ELF-1 (cell line): ENCODE data around the gene NUP43.
A peak's percentile ranks its signal among the peaks of the same experiment; 100 is the strongest.
"Not testable (repeated sequence)": the region's sequence is repeated elsewhere in the genome, so short reads cannot be mapped to it uniquely, and the experiment has no call there.

ENCODE experiments used
- DNase-seq: peaks from one replicate; pipeline ENCODE4 v3.0.0-alpha.2; 2016; ENCODE audit warnings: low read depth, low spot score

NUP43 gene, protein sequence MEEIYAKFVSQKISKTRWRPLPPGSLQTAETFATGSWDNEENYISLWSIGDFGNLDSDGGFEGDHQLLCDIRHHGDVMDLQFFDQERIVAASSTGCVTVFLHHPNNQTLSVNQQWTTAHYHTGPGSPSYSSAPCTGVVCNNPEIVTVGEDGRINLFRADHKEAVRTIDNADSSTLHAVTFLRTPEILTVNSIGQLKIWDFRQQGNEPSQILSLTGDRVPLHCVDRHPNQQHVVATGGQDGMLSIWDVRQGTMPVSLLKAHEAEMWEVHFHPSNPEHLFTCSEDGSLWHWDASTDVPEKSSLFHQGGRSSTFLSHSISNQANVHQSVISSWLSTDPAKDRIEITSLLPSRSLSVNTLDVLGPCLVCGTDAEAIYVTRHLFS

DNA sequence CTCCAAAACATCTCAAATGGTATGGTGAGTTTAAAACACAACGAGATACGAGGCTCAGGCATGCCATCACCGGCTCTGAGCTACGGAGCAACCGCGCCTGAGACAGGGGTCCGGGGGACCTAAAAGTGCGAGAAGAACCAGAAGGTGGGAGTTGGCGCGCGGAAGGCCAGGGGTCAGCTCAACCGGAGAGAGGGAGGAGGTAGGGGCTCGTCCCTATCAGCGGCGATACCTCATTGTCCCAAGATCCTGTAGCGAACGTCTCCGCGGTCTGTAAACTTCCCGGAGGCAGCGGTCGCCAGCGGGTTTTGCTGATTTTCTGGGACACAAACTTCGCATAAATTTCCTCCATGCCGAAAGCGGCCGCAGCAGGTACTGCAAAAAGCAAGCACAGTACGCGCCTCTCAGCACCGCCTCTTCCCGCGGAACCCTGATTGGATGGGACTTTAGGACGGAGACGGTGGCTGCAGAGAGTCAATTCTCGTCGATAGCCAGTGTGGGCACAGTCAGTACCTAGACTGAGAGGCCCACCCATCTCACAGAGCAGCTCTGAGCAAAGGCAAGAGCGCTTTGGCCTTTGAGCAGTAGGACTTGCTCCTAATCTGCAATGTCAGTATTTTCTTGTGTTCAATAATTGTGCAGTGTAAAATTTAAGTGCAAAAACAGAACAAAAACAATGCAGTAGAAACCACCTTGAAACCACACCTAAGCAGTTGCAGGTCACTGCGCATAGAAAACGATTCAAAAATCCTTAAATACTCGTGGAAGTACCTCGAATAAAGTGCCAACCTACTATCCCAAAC lies at the start of gene NUP43:
NUP43 (minus strand) TSS at position 383 of the 800 bp plus-strand sequence; CDS start at position 349, 34 bp downstream.
- DNase-seq: peak; percentile 95

DNA sequence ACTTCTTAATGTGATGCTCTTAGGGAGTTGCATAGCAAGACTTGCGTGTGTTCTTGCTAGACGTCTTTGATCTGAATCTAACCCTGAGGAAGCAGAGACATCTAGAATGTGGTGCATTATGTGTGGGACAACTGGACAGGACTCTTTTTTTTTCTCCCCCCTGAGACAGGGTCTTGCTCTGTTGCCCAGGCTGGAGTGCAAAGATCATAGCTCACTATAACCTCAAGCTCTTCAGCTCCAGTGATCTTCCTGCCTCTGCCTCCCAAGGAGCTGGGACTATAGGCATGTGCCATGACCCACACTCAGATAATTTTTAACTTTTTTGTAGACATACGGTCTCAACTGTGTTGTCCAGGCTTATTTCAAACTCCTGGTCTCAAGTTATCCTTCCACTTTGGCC lies 37.2 kb upstream of the NUP43 start:
- no peak for DNase-seq

DNA sequence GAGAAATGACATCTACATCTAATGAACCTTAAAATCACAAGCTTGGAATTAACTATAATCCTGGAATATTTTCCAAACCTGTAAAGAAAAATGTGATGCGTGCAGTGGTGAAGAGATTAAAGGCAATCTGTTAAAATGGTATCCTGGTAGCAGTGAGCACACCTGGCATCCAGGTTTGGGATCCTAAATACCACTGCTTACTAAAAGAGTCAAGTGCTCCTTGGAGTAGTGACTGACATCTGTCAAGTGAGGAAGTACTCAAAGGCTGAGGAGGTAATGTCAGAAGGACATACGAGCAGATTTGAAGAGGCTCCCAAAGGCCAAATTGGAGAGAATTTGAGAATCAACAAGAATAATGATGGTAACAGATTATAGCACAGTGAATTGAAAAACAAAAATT lies 36.0 kb upstream of the NUP43 start:
- no peak for DNase-seq

DNA sequence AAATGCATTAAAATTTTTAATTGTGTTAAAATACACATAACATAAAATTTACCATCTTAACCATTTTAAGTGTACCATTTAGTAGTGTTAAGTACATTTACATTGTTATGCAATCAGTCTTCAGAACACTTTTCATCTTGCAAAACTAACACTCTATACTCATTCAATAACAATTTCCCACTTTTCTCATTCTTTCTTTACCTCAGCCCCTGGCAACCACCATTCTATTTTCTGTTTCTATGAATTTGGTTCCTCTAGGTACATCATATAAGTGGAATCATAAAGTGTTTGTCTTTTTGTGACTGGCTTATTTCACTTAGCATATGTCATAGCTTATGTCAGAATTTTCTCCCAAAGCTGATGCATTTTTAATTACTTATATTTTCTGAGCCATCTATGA lies 35.4 kb upstream of the NUP43 start:
- no peak for DNase-seq

DNA sequence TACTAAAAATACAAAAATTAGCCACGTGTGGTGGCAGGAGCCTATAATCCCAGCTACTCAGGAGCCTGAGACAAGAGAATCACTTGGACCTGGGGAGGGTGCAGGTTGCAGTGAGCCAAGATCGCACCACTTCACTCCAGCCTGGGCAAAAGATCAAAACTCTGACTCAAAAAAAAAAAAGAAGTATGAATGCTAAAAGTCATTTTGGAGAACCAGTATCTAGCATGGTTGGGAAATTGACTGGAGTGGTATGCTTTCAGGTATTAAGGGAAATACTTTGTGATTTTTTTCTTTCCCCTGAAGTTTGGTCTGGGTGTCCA lies 33.3 kb upstream of the NUP43 start:
- no peak for DNase-seq

DNA sequence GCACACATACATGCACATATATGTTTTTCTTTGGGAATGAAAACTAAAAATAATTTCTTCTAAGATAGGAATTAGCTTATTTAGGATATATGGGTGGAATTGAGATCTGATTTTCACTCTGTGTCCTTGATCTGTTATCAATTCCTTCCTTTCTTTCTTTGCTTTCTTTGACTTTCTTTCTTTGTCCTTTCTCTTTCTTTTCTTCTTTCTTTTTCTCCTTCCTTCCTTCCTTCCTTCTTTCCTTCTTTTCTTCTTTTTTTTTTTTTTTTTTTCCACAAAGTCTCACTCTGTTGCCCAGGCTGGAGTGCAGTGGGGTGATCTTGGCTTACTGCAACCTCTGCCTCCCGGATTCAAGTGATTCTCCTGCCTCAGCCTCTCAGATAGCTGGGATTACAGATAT lies 31.3 kb upstream of the NUP43 start:
- no peak for DNase-seq

DNA sequence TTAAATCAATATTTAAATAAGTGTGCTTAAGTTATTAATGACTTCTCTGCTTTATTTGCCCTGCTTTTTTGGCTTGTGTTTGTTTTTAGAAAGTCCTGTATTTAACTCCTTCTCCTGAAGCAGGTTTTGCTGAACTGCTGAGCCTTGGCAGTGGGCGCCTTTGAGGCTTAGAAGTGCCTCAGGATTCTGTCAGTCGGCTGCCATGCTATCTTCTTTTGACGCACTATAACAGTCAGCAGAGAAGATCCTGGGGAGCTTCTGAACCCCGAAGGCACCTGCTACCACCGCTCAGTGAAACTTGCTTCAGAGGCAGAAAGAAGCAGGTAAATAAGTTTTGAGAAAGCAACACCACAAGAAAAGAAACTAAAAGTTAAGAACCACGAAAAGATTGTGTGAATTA lies 25.6 kb upstream of the NUP43 start:
- DNase-seq: no peak

DNA sequence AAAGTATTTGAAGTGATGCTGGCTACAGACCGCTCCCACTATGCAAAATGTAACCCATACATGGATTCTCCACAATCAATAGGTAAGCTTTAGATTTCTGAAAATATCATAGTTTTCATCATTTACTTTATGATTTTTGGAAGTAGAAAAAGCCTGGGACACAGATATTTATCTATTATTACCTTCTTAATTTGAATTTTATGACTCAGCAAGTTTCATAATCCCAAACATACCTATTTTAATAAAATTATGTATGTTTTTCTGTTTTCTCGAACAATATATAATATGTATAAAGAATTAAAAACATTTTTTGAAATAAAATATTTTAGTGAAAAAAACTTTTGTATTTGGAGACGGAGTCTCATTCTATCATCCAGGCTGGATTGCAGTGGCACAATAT lies 24.9 kb upstream of the NUP43 start:
- no peak for DNase-seq

DNA sequence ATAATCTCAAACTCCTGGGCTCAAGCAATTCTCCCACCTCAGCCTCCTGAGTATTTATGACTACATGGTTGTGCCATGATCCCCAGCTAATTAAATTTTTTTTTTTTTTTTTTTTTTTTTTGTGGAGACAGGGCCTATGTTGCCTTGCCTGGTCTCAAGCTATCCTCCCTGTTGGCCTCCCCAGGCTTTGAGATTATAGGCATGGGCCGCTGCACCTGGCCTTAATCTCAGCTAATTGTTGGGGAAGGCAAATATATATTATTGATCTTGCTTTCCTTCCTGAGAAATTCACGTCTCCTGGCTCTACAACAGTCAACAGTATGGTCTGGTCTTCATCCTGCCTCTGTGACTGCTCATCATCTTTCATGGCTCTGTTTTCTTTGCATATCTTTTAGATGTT lies 23.3 kb upstream of the NUP43 start:
- no peak for DNase-seq

DNA sequence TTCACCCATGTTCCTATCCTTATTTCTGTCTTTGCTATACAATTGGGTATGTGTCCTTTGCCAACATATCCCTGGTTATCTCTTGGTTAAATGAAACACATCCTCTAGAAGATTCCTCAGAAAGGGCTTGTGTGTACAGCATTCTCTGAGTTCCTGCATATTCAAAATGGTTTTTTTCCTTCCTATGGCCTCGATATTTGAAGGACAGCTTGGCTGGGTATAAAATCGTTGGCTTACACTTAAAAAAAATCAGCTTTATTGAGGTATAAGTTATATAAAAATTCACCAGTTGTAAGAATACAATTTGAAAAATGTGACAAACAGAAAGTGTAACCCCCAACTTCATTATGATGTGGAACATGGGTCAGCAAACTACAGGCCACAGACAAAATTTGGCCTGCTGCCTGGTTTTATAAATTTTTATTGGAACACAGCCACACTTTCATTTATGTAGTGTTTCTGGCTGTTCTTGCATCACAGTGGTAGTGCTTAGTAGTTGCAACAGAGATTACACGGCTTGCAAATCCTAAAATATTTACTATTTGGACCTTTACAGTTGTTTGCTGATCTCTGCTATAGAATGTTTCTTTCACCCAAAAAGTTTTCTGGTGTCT lies 19.9 kb upstream of the NUP43 start:
- DNase-seq: no peak

DNA sequence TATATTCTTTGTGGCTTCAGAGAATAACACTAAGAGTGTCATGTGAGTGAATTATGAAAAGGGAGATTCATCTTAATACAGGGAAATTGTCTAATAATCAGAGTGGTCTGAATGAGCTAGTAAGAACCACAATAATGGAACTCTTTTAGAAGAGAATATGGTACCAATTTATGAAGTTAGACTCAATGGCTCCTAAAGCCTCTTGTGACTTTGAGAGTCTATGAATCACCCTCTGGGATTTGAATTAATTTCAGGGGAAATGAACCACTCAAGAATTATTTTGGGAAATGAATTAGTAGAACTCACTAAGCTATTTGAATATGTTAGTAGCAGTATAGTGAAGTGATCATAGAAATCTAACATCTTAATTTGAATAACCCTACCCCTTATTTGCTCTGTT lies 17.5 kb upstream of the NUP43 start:
- DNase-seq: no peak

DNA sequence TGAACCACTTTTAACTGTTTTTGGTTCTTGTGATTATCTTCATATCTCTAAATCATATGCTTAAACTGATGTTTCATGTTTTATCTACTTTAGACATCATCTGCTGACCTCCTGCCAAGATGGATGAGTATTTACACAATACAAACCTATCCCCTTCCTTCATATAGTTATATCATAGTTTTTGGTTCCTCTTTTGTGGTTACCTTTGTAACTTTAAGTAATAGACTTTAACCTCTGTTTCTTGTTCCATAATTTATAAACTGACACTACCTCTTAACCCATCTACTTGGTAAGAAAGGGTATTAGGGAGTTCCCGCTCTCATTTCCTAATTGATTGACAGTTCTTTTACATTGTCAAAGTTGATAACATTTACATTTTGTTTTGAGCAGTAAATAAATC lies 15.1 kb upstream of the NUP43 start:
- DNase-seq: no peak

DNA sequence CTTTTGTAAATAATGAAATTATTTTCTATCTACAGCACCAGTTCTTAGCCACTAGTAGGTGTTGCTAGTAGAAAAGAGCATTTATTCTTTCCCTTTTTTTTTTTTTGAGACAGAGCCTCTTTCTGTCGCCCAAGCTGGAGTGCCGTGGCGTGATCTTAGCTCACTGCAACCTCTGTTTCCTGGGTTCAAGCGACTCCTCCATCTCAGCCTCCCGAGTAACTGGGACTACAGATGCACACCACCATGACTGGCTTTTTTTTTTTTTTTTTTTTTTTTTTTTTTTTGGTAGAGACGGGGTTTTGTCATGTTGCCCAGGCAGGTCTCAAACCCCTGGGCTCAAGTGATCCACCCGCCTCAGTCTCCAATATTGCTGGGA lies 9.9 kb upstream of the NUP43 start:
- no peak for DNase-seq

DNA sequence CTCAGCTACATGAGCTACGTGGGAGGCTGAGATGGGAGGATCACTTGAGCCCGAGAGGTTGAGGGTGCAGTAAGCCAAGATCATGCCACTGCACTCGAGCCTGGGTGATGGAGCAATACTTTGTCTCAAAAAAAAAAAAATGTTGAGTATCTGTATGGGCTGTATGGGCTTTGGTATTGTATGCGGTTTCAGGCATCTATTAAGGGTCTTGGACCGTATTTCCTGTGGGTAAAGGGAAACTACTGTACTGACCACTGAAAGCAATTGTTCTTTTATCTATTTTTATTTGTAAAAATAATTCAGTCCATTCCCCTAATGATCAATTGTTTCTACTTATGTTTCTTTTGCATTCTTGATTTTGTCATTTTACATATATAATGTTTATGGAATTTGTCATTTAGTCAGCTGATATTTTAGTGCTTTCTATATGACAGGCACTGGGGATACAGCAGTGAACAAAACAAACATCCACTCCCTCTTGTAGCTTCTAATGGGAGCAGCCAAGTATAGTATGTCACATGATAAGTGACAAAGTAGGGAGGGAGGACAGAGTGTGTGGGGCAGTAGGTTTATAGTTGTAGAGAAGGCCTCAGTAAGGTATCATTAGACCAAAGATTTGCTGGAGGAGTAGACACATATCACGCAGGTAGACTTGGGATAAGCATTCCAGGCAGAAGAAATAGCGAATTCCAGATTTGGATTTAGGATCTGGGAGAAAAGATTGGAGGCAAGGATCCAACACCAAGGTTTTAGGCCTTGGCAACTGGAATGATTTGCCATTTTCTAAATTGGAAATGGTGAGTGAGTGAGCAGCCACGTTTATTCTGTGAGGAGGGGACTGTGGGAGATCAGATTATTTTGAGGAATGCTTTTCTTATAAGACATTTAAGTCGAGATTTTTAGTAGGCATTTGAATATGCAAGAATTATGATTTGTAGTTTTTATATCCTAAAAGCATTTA lies 9.3 kb upstream of the NUP43 start:
- no peak for DNase-seq

DNA sequence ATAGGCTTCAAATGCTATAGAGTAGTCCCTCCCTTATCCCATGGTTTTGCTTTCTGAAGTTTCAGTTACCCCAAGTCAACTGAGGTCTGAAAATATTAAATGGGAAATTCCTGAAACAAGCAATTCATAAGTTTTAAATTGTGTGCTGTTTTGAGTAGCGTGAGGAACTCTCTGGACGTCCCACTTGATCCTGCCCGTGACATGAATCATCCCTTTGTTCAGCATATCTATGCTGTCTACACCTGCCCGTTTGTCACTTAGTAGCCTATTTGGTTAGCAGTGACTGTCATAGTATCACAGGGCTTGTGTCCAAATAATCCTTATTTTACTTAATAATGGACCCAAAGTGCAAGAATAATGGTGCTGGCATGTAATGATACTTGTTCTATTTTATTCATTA lies 8.2 kb upstream of the NUP43 start:
- DNase-seq: no peak

DNA sequence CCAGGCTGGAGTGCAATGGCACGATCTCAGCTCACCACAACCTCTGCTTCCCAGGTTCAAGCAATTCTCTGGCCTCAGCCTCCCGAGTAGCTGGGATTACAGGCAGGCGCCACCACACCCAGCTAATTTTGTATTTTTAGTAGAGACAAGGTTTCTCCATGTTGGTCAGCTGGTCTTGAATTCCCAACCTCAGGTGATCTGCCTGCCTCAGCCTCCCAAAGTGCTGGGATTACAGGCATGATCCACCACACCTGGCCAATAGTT lies 7.0 kb upstream of the NUP43 start:
- DNase-seq: not testable (repeated sequence)

DNA sequence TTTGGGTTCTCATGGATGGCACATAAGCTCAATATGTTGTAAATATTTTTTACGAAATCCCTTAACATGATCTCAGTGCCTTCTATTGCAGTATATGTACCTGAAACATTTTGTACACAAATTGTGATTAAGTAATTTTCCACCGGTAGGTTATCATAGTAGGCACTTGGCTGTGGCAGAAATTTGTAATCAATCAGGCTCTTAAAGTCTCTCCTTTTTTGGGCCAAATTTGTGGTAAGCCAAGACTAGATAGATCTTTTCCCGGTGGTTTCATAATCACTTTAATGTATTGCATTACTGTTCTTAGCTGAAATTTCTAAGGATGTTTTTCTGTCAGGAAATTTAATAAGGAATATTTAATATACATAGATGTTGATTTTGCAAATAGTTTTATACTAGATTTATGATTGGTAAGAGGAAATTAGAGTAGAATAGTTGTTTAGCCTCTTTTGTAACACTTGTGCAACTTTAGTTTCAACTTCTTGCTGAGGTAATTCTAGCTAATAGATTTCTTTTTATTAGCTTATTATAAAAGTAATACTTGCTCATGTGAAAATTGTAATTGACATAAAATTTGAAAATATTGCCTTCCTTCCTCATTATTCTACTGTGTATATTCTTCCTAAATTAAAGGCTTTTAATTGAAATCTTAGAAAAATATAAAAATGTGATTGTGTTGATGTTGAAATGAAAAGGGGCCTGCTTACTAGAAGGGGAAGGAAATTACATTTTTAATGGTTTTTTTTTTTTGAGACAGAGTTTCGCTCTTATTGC lies 6.5 kb upstream of the NUP43 start:
- DNase-seq: no peak

DNA sequence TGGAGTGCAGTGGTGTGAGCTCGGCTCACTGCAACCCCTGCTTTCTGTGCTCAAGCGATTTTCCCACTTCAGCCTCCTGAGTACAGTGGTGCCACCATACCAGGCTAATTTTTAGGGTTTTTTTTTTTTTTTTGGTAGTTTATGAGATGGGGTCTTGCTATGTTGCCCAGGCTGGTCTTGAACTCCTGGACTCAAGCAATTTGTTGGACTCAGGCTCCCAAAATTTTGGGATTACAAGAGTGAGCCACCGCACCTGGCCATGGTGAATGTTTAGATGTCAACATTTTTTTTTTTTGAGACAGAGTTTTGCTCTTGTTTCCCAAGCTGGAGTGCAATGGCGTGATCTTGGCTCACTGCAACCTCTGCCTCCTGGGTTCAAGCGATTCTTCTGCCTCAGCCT lies 5.6 kb upstream of the NUP43 start:
- not testable (repeated sequence) for DNase-seq

DNA sequence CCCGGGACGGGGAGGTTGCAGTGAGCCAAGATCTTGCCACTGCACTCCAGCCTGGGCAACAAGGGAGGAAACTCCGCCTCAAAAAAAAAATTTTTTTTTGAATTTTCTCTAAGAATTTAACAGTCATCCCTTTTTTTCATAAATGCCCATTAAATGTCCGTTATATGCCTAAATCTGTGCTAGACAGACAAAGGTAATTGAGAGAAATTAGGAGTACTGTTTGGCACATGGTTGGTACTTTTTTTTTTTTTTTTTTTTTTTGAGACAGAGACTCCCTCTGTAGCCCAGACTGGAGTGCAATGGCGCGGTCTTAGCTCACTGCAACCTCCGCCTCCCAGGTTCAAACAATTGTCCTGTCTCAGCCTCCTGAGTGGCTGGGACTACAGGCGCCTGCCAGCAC lies 4.9 kb upstream of the NUP43 start:
- DNase-seq: no peak

DNA sequence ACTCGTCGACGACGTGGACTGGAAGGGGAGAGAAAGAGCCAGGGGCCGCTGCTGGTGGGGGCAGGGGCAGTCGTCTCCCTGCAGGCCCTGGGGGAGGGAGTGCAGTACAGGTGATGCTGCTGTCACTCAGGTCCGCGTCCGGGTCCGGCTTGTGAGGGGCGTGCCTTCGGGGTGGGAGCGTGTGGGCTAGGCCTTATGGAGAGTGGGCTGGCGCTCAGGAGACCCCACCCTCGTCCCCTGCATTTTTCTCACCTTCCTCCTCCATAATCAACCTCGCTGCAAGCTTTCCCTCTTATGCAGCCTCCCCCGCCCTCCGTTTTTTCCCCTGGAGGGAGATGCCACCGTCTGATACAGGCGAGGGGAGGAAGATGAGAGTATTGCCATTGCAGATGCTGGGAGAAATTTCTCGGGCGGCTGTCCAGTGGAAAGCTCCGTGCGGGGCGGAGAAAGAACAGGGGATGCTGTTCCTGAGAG lies 3.8 kb upstream of the NUP43 start:
- DNase-seq: peak; percentile 92

DNA sequence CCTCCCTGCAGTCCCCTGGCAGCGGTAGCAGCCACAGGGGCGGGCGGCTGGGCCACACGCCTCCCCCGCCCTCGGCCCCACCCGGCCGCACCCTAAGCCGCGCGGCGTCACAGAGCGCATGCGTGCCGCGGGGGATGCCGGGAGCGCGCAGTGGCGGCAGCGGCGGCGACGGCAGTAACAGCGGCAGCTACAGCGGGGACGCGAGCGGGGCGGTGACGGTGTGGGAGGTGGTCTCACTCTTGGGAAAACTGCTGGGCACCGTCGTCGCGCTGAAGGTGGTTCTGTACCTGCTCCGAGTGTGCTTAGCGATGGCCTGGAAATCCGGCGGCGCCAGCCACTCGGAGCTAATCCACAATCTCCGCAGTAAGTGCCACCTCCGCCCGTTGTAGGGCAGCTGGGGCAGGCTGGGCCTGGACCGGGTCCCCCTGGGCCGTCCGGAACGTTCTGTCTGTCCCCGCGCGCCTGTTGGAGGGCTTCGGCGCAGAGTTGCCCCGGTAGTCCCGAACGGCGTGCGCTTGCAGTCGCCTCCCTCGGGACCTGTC lies 3.3 kb upstream of the NUP43 start, which contains the start of gene PCMT1:
PCMT1 (plus strand) TSS at position 148 of the 542 bp plus-strand sequence; CDS start at position 309, 161 bp downstream.
- DNase-seq: peak; percentile 90
